ENCODE data around the gene SNRNP27. TPM values are rescaled to one million over a fixed set of nuclear protein-coding genes. Genes with fewer than 3 reads are reported as not detected.
A peak's percentile ranks its signal among the peaks of the same experiment; 100 is the strongest.
"Not testable (repeated sequence)": the region's sequence is repeated elsewhere in the genome, so short reads cannot be mapped to it uniquely, and the experiment has no call there.

The SNRNP27 gene
- total RNA-seq, 1 donor from 2014 or later, result 38.7 TPM

DNA sequence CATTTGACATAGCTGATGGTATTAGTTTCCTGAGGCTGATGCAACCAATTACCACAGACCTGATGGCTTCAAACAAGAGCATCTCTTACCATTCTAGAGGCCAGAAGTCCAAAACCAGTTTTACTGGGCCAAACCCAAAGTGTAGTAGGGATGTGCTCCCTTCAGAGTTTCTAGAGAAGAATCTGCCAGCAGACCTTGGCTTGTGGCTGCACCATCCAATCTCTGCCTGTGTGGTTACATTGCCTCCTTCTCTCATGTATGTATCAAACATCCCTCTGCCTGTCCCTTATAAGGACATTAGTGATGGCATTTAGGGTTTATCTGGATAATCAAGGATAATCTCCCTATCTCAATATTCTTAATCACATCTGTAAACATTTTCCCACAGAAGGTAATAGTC lies 4.5 kb upstream of the SNRNP27 start:
- Histone ChIP-seq H3K27me3 (ENCODE audit: low read depth) (no peaks in the 10 kb centered on the region), H3K9me3 (no peaks in the 10 kb centered on the region), H3K4me3 (no peak overlapping the region), H3K4me1 (no peaks in the 10 kb centered on the region), H3K36me3 (no peaks in the 10 kb centered on the region), H3K27ac (no peak overlapping the region)
- TF ChIP-seq, protein P1, sequence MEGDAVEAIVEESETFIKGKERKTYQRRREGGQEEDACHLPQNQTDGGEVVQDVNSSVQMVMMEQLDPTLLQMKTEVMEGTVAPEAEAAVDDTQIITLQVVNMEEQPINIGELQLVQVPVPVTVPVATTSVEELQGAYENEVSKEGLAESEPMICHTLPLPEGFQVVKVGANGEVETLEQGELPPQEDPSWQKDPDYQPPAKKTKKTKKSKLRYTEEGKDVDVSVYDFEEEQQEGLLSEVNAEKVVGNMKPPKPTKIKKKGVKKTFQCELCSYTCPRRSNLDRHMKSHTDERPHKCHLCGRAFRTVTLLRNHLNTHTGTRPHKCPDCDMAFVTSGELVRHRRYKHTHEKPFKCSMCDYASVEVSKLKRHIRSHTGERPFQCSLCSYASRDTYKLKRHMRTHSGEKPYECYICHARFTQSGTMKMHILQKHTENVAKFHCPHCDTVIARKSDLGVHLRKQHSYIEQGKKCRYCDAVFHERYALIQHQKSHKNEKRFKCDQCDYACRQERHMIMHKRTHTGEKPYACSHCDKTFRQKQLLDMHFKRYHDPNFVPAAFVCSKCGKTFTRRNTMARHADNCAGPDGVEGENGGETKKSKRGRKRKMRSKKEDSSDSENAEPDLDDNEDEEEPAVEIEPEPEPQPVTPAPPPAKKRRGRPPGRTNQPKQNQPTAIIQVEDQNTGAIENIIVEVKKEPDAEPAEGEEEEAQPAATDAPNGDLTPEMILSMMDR (IDR thresholded peaks at IDR 0.05), result no peak
- no peak for ATAC-seq
- intact Hi-C loops (cut with DNase I), result no loop called here
- DNase-seq, result no peak

DNA sequence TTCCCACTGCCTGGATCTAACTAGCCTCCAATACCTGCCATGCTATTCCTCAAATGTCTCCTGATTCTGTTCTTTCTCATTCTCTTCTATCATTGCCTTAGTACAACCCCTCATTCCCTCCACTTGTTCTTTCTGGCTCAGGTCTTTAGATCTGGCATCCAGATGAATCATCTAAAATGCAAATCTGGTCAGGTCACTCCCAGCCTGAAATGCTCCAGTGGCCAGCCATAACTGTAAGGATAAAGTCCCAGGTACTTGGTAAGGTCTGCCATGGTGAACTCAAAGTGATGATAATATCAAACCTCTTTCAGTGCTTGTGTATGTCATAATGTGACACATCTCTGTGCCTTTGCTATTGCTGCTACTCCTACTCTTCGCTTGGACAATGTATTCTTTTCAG lies 2.9 kb upstream of the SNRNP27 start:
- ATAC-seq (no peak), DNase-seq (no peak)
- peaks cover 16% of the 10 kb centered on the region for H3K4me1 ChIP-seq
- intact Hi-C loops (cut with DNase I), result no loop called here
- H3K4me3 ChIP-seq, result no peak overlapping the region
- H3K36me3 ChIP-seq, result peaks cover 8% of the 10 kb centered on the region
- no peak overlapping the region for H3K27ac ChIP-seq
- no peaks in the 10 kb centered on the region for H3K9me3 ChIP-seq
- TF ChIP-seq, protein P1 (IDR thresholded peaks at IDR 0.05), result no peak
- H3K27me3 ChIP-seq (ENCODE audit: low read depth), result no peaks in the 10 kb centered on the region

DNA sequence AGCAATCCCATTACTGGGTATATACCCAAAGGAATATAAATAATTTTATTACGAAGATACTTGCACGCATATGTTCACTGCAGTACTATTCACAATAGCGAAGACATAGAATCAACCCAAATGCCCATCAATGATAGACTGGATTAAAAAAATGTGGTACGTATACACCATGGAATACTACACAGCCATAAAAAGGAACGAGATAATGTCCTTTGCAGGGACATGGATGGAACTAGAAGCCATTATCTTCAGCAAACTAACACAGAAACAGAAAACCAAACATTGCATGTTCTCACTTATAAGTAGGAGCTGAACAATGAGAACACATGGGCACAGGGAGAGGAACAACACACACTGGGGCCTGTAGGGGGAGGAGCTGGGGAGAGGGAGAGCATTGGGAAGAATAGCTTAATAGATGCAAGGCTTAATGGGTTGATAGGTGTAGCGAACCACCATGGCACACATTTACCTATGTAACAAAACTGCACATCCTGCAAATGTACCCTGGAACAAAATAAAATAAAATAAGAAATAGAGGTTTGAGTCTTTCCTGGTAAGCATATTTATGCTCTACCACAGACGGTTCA lies 825 bp upstream of the SNRNP27 start:
- peak overlapping the region; percentile 78 for H3K4me3 ChIP-seq
- H3K27me3 ChIP-seq (ENCODE audit: low read depth); H3K9me3 ChIP-seq; ATAC-seq; intact Hi-C loops (cut with DNase I); DNase-seq: not testable (repeated sequence)
- H3K36me3 ChIP-seq, result peaks cover 28% of the 10 kb centered on the region
- peak overlapping the region; percentile 80 for H3K27ac ChIP-seq
- peaks cover 24% of the 10 kb centered on the region for H3K4me1 ChIP-seq

DNA sequence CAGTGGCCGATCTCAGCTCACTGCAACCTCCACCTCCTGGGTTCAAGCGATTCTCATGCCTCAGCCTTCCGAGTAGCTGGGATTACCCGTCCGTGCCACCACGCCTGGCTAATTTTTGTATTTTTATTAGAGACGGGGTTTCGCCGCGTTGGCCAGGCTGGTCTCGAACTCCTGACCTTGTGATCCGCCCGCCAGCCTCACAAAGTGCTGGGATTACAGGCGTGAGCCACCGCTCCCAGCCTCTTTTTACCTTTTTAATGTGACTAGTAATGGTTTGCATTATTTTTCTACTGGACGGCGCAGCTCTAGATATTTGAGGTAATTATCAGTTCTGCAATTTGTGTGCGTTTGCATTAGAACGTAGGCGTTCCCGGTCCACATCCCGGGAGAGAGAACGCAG lies 981 bp downstream of the SNRNP27 start:
- DNase-seq; H3K27me3 ChIP-seq (ENCODE audit: low read depth); H3K9me3 ChIP-seq; intact Hi-C loops (cut with DNase I): not testable (repeated sequence)
- Histone ChIP-seq H3K4me1 (peaks cover 30% of the 10 kb centered on the region), H3K36me3 (peaks cover 46% of the 10 kb centered on the region), H3K4me3 (peak overlapping the region; percentile 78), H3K27ac (peak overlapping the region; percentile 80)
- peak in 1 of 2 donors; percentile 4 for ATAC-seq

DNA sequence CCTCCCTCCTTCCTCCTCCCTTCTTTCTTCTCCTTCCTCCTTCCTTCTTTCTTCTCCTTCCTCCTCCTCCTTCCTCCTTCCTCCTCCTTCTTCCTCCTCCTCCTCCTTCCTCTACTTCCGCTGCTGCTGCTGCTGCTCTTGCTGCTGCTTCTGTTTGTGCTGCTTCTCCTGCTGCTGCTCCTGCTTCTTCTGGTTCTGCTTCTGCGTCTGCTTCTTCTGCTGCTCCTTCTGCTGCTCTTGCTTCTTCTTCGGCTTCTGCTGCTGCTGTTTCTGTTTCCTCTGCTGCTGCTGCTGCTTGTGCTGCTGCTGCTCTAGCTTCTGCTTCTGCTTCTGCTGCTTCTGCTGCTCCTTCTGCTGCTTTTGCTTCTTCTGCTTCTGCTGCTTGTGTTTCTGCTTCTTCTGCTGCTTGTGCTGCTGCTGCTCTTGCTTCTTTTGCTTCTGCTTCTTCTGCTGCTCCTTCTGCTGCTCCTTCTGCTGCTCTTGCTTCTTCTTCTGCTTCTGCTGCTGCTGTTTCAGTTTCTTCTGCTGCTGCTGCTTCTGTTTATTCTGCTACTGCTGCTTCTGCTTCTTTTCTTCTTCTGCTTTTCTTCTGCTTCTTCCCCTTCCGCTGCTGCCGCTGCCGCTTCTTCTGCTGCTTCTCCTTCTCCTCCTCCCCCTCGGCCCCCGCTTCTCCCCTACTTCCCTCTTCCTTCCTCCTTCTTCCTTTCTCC lies 8.6 kb downstream of the SNRNP27 start:
- TF ChIP-seq, protein P1 (IDR thresholded peaks at IDR 0.05), result no peak
- H3K4me1 ChIP-seq, result peaks cover 32% of the 10 kb centered on the region
- DNase-seq, result peak; percentile 74
- intact Hi-C loops (cut with DNase I), result no loop called here
- H3K27ac ChIP-seq, result no peak overlapping the region
- no peak overlapping the region for H3K4me3 ChIP-seq
- no peaks in the 10 kb centered on the region for H3K9me3 ChIP-seq
- peak; percentile 62 to 78 for ATAC-seq
- no peaks in the 10 kb centered on the region for H3K27me3 ChIP-seq (ENCODE audit: low read depth)
- peaks cover 90% of the 10 kb centered on the region for H3K36me3 ChIP-seq

DNA sequence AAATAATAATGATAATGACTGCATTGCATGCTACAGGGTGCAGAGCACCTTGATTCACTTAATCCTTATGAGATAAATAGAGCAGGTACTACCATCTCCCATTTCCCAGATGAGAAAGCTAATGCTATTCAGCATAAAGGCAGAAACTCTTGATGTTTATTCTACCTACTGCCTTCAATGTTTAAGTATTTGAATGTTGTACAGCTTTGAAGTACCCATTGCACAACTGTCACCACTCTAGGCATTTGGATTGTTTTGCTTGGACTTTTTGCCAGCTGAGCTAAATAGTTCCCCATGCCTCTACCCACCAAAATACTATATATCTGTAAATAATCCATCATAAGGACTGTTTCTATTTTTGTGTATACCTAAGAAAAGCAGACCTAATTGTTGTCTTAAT lies 13.5 kb downstream of the SNRNP27 start:
- no peak overlapping the region for H3K27ac ChIP-seq
- peak; percentile 45 to 60 for ATAC-seq

More for the DNA sequence above, 13.5 kb downstream of the SNRNP27 start:
- peaks cover 79% of the 10 kb centered on the region for H3K36me3 ChIP-seq
- intact Hi-C loops (cut with DNase I), result no loop called here
- H3K27me3 ChIP-seq (ENCODE audit: low read depth), result no peaks in the 10 kb centered on the region
- H3K4me1 ChIP-seq, result peaks cover 12% of the 10 kb centered on the region
- H3K4me3 ChIP-seq, result no peak overlapping the region
- TF ChIP-seq, protein P1 (IDR thresholded peaks at IDR 0.05), result no peak
- no peak for DNase-seq
- no peaks in the 10 kb centered on the region for H3K9me3 ChIP-seq

Measured in lower lobe of right lung (tissue), 2 donors.